OCI-LY7 (cell line): ENCODE results near the gene GNA12. TPM values are rescaled to one million over a fixed set of nuclear protein-coding genes. Genes with fewer than 3 reads are reported as not detected.

Source experiments
- Bru-seq: library from RNA; stranded (reverse); fragments of 400-500 nt; gene quantifications from one replicate; lab custom pipeline; 2021; lab: Mats Ljungman, UMichigan
- BruChase-seq, 2 experiments: library from RNA; stranded (reverse); fragments of 400-500 nt; gene quantifications; one replicate each; lab custom pipeline; 2021; lab: Mats Ljungman, UMichigan
- BruUV-seq: library from RNA; stranded (reverse); fragments of 400-500 nt; replicated peaks from 2 replicates; lab custom pipeline; 2021; lab: Mats Ljungman, UMichigan
- CTCF ChIA-PET: fragments of 300-600 bp; sonication (Branson Sonifier 250); formaldehyde crosslinking; loops from one replicate; lab custom pipeline; 2022; ENCODE audit warnings: antibody characterized with exemption; ENCODE audit not compliant: unreplicated experiment; lab: Charles Lee
- POLR2A ChIA-PET: fragments of 300-600 bp; sonication (Branson Sonifier 250); formaldehyde crosslinking; loops from one replicate; lab custom pipeline; 2022; ENCODE audit warnings: antibody characterized with exemption; lab: Charles Lee
- DNase-seq: peaks from one replicate; pipeline ENCODE4 v3.0.0-alpha.2; 2015; ENCODE audit warnings: low spot score
- H2AFZ ChIP-seq: fragments of 200-600 bp; sonication (generic), shearing (Covaris generic); 2 replicates; pipeline ENCODE4 v1.6.1; 2014; ENCODE audit warnings: mild to moderate bottlenecking, antibody characterized with exemption, low read length, moderate library complexity
- H3K27ac ChIP-seq: fragments of 200-600 bp; sonication (generic); 2 replicates; pipeline ENCODE4 v1.5.1; 2014; ENCODE audit warnings: mixed run types, low read depth, mild to moderate bottlenecking, moderate library complexity, low read length, inconsistent platforms; ENCODE audit not compliant: poor library complexity, severe bottlenecking
- H3K36me3 ChIP-seq: fragments of 200-600 bp; sonication (generic); 2 replicates; pipeline ENCODE4 v1.6.1; 2014; ENCODE audit warnings: mild to moderate bottlenecking, antibody characterized with exemption, low read length, moderate library complexity, mixed read lengths; ENCODE audit not compliant: insufficient read depth
- H3K4me1 ChIP-seq: fragments of 200-600 bp; sonication (generic); 2 replicates; pipeline ENCODE4 v1.5.1; 2014; ENCODE audit warnings: mild to moderate bottlenecking, low read length; ENCODE audit not compliant: insufficient read depth, poor library complexity, severe bottlenecking
- H3K4me2 ChIP-seq: fragments of 200-600 bp; sonication (generic); 2 replicates; pipeline ENCODE4 v1.6.1; 2014; ENCODE audit warnings: mild to moderate bottlenecking, low read length
- H3K4me3 ChIP-seq: fragments of 200-600 bp; sonication (generic); 2 replicates; pipeline ENCODE4 v1.5.1; 2014; ENCODE audit warnings: mild to moderate bottlenecking, low read depth, low read length; ENCODE audit not compliant: poor library complexity, severe bottlenecking
- H3K79me2 ChIP-seq: fragments of 200-600 bp; sonication (generic); 2 replicates; pipeline ENCODE4 v1.6.1; 2016; ENCODE audit warnings: low read depth, mild to moderate bottlenecking, low read length, moderate library complexity, mixed read lengths; ENCODE audit not compliant: insufficient read depth
- H3K9me2 ChIP-seq: fragments of 200-600 bp; sonication (generic); 2 replicates; pipeline ENCODE4 v1.6.1; 2016; ENCODE audit warnings: mild to moderate bottlenecking, low read length, mixed read lengths; ENCODE audit not compliant: insufficient read depth
- H3K9me3 ChIP-seq: fragments of 200-600 bp; sonication (generic); 2 replicates; pipeline ENCODE4 v1.6.1; 2014; ENCODE audit warnings: mild to moderate bottlenecking, mixed run types, low read length, mixed read lengths
- H4K20me1 ChIP-seq: fragments of 200-600 bp; sonication (generic); 2 replicates; pipeline ENCODE4 v1.6.1; 2014; ENCODE audit warnings: mild to moderate bottlenecking, antibody characterized with exemption, low read length, moderate library complexity, mixed read lengths; ENCODE audit not compliant: insufficient read depth
- EZH2phosphoT487 ChIP-seq: fragments of 200-600 bp; sonication (generic); IDR thresholded peaks from 2 replicates; pipeline ENCODE4 v1.6.1; 2018; ENCODE audit warnings: low read depth, borderline replicate concordance, mild to moderate bottlenecking, mixed run types, antibody characterized with exemption, low read length, moderate library complexity, mixed read lengths
- intact Hi-C: fragments of 100-400 bp; cut with micrococcal nuclease; formaldehyde crosslinking; loops from one replicate; pipeline ENCODE4 v1.10.0; 2022; ENCODE audit not compliant: unreplicated experiment
- long read RNA-seq: library from polyadenylated mRNA; stranded (forward); transcript quantifications from one replicate; pipeline ENCODE4 v2.0.0, GENCODE V29; 2022
- total RNA-seq, 2 experiments: library from RNA; depleted of rRNA in 1 of 2; stranded (reverse); fragments of >200 nt in 1 of 2; shearing (Covaris generic) in 1 of 2; gene quantifications; 2 replicates each; pipeline ENCODE4 v1.2.3, GENCODE V29; 2014 to 2022
- TF ChIP-seq, protein P1 (sequence below): fragments of 200-600 bp; sonication (generic); conservative IDR thresholded peaks from 2 replicates; pipeline ENCODE4 v1.5.1; 2014; ENCODE audit warnings: mild to moderate bottlenecking, antibody characterized with exemption, low read length, moderate library complexity, mixed read lengths

The GNA12 gene, protein sequence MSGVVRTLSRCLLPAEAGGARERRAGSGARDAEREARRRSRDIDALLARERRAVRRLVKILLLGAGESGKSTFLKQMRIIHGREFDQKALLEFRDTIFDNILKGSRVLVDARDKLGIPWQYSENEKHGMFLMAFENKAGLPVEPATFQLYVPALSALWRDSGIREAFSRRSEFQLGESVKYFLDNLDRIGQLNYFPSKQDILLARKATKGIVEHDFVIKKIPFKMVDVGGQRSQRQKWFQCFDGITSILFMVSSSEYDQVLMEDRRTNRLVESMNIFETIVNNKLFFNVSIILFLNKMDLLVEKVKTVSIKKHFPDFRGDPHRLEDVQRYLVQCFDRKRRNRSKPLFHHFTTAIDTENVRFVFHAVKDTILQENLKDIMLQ
- 6.5 and 10.3 TPM in 2 replicates for total RNA-seq (2014; rRNA removed; shearing (Covaris generic))
- total RNA-seq (2022), result 35.9 and 36.1 TPM in 2 replicates
- percentile 76 among the genes with signal in this experiment for Bru-seq, nascent RNA
- percentile 77 among the genes with signal in this experiment for BruChase-seq, experiment 1, labeled RNA remaining after a 6-hour chase
- BruChase-seq, experiment 2, labeled RNA remaining after a 2-hour chase, result percentile 70 among the genes with signal in this experiment
- long read RNA-seq, full-length matches to known transcripts, result 209 of 257 reads
- long read RNA-seq, partial matches to known transcripts, result 5 of 257 reads
- long read RNA-seq, other reads (novel, unspliced or antisense), result 43 of 257 reads

DNA sequence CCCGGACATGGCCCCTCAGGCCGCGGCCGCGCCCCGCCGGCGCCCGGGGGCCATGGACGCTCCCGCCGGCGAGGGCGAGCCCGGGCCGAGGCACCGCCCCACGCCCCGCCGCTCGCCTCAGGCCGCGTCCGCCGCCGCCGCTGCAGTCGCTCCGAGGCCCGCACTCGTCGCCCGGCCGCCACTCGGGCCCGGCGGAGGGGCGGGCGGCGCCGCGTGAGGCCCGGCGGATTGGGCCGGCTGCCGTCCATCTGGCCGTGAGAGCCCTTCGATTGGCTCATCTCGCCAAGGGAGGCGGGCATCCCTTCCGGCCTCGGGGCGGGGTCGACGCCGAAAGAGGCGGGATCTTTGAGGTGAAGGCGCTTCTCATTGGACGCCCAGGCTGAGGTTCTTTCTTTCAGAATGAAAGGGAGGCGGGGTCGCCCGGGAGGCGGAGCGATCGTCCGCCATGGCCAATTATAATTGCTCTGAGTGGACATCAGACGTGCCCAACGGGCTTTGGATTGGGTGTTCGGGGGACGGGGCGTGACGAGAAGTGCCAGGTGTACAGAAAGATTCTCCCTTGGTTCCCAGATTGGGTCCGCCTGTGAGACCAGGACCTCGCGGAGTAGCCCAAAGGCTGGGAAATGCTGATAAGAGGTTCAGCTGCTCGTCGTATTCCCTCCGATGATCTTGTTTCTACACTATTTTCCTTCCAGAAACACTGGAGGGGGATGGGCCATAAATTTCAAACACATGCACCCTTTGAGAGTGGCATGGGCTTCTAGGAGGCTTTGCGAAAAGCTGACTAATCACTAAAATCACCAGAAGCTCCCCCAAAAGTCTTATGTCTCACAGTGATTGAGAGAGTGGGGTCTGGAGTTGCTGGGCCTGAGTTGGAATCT is at the start of gene GNA12:
TSS of gene GNA12 (minus strand) at position 156 of the 881 bp plus-strand sequence. CDS start at position 9, 147 bp downstream.
- no peaks in the 10 kb centered on the region for H3K9me2 ChIP-seq
- H3K4me3 ChIP-seq, result peak within 1 kb of the TSS; percentile 82
- POLR2A ChIA-PET, result interaction anchor here (0.6 to 1.5 kb wide), 8 partner anchors 9 to 134 kb away, joined by 3 to 7 read pairs (median 4); no protein-coding TSS in a partner anchor
- peak within 1 kb of the TSS; percentile 87 for H3K4me2 ChIP-seq
- H2AFZ ChIP-seq, result peak within 1 kb of the TSS; percentile 98
- H3K9me3 ChIP-seq, result no peaks in the 10 kb centered on the region
- DNase-seq, result peak; percentile 99
- H3K4me1 ChIP-seq, result peaks cover 42% of the 10 kb centered on the region
- no peak for TF ChIP-seq EZH2phosphoT487
- TF ChIP-seq, protein P1, sequence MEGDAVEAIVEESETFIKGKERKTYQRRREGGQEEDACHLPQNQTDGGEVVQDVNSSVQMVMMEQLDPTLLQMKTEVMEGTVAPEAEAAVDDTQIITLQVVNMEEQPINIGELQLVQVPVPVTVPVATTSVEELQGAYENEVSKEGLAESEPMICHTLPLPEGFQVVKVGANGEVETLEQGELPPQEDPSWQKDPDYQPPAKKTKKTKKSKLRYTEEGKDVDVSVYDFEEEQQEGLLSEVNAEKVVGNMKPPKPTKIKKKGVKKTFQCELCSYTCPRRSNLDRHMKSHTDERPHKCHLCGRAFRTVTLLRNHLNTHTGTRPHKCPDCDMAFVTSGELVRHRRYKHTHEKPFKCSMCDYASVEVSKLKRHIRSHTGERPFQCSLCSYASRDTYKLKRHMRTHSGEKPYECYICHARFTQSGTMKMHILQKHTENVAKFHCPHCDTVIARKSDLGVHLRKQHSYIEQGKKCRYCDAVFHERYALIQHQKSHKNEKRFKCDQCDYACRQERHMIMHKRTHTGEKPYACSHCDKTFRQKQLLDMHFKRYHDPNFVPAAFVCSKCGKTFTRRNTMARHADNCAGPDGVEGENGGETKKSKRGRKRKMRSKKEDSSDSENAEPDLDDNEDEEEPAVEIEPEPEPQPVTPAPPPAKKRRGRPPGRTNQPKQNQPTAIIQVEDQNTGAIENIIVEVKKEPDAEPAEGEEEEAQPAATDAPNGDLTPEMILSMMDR, result no peak
- no peak within 1 kb of the TSS for H3K27ac ChIP-seq
- peaks cover 17% of the 10 kb centered on the region for H3K36me3 ChIP-seq
- H3K79me2 ChIP-seq, result peaks cover 34% of the 10 kb centered on the region
- intact Hi-C loops, result loop anchor here (1.0 kb wide), 1 partner anchor 134 kb away; no protein-coding TSS in a partner anchor
- CTCF ChIA-PET, result interaction anchor here (0.6 kb wide), 1 partner anchor 283 kb away, joined by 3 read pairs; no protein-coding TSS in a partner anchor
- no TSS peak for BruUV-seq
- peaks cover 3% of the 10 kb centered on the region; the same call in 1 of the 2 replicates for H4K20me1 ChIP-seq

DNA sequence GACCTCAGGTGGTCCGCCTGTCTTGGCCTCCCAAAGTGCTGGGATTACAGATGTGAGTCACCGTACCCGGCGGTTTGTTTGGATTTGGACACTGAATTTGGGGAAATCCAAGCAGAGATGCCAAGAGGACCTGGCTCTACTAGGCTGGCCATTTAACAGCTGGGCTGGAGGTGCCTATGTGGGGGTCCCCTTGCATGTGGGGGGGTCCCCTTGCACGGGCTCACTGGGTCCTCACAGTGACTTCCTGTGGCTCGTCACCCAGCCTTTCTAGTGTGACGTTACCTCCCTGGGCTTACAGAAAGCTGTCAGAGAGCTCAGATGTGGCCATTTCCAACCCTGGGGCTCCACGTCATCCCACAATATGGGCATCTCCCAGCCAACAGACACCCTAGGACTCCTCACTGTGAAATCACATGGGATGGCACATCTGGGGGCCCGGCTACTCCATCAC is 49.3 kb upstream of the GNA12 start:
- DNase-seq, result peak; percentile 66
- H3K36me3 ChIP-seq, result no peaks in the 10 kb centered on the region
- H3K79me2 ChIP-seq, result no peaks in the 10 kb centered on the region
- H4K20me1 ChIP-seq, result no peaks in the 10 kb centered on the region
- peak overlapping the region; percentile 63; the same call in 1 of the 2 replicates for H2AFZ ChIP-seq
- no peak for TF ChIP-seq EZH2phosphoT487
- TF ChIP-seq, protein P1, result no peak
- ChIA-PET CTCF (interaction anchor here (0.6 to 1.0 kb wide), 3 partner anchors 126 to 628 kb away, joined by 3 to 5 read pairs (median 3); no protein-coding TSS in a partner anchor), POLR2A (interaction anchor here (0.6 to 2.8 kb wide), 14 partner anchors 12 to 369 kb away, joined by 3 to 23 read pairs (median 3); no protein-coding TSS in a partner anchor)
- no peaks in the 10 kb centered on the region for H3K9me2 ChIP-seq
- H3K4me2 ChIP-seq, result peak overlapping the region; percentile 95
- H3K4me3 ChIP-seq, result peak overlapping the region; percentile 63
- no peaks in the 10 kb centered on the region for H3K9me3 ChIP-seq
- intact Hi-C loops, result loop anchor here (5.0 kb wide), 1 partner anchor 189 kb away; no protein-coding TSS in a partner anchor
- peak overlapping the region; percentile 98 for H3K27ac ChIP-seq
- peaks cover 67% of the 10 kb centered on the region for H3K4me1 ChIP-seq
- BruUV-seq, result no TSS peak
